GM11168 (cell line): ENCODE measurements around the gene SEZ6.
"Not testable (repeated sequence)": the region's sequence is repeated elsewhere in the genome, so short reads cannot be mapped to it uniquely, and the experiment has no call there.

Experiments
- in situ Hi-C: fragments of 300-500 bp; cut with MboI; formaldehyde crosslinking; loops from one replicate; pipeline ENCODE4 v1.12.0; 2022; ENCODE audit warnings: low sequenced_read_pairs; ENCODE audit not compliant: unreplicated experiment

Gene SEZ6

GRCh38 chr17:28947639-28948038 lies 58.2 kb downstream of the SEZ6 start:
- in situ Hi-C loops: no loop called here

GRCh38 chr17:28946239-28946638 lies 59.6 kb downstream of the SEZ6 start:
- in situ Hi-C loops: no loop called here

GRCh38 chr17:28944862-28945741 lies 60.7 kb downstream of the SEZ6 start:
- in situ Hi-C loops: no loop called here

DNA sequence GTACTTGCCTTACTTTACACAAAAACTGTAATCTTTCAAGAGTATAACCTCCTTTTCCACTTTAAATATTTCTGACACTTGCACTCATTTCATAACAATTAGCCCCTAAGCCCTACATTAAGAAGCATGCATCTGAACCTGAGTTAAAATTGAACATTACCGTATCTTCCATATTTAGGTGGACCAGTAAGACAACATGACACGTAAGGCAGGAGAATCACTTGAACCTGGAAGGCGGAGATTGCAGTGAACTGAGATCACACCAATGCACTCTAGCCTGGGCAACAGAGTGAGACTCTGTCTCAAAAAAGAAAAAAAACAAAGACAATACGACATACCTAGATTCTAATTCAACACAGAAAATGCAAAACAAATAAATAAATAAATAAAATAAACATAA lies 61.5 kb downstream of the SEZ6 start:
- in situ Hi-C loops: no loop called here

DNA sequence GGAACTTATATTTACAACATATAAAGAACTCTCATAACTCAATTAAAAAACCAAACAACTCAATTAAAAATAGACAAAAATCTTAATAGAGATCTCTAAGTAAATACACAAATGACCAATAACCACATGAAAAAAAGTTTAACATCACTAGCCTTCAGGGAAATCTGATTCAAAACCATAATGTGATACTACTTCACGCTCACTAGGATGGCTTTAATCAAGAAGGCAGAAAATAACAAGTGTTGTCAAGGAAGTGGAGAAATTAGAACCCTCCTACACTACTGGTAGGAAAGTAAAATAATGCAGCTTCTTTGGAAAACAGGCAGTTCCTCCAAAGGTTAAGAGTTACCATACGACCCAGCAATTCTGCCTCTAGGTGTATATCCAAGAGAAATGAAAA lies 62.9 kb downstream of the SEZ6 start:
- in situ Hi-C loops: no loop called here

- in situ Hi-C loops: no loop called here
These were observed 64.6 kb downstream of the SEZ6 start for GRCh38 chr17:28941251-28941650.

- in situ Hi-C loops: no loop called here
These were observed 65.2 kb downstream of the SEZ6 start for GRCh38 chr17:28940675-28941074.

- in situ Hi-C loops: no loop called here
These were observed 65.7 kb downstream of the SEZ6 start for GRCh38 chr17:28940142-28940541.

DNA sequence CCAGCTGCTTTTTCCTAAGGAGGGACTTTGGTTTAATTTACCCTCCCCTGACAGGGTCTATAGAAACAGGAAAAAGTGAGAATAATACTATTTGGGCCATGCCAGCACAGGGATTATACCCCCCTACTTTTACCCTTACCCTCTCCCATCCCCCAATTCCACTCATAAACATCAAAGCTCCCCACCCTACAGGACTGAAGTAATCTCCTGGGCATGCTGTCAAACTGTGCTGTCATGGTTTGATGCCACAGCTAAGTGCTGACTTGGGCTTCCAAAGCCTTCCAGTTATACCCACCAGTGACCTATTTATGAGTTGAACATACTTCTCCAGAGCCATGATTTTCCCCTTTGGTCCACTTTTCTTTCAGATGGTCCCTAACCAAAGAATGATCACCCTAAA lies 67.3 kb downstream of the SEZ6 start:
- in situ Hi-C loops: no loop called here

GRCh38 chr17:28937044-28937729 lies 68.6 kb downstream of the SEZ6 start:
- in situ Hi-C loops: no loop called here

DNA sequence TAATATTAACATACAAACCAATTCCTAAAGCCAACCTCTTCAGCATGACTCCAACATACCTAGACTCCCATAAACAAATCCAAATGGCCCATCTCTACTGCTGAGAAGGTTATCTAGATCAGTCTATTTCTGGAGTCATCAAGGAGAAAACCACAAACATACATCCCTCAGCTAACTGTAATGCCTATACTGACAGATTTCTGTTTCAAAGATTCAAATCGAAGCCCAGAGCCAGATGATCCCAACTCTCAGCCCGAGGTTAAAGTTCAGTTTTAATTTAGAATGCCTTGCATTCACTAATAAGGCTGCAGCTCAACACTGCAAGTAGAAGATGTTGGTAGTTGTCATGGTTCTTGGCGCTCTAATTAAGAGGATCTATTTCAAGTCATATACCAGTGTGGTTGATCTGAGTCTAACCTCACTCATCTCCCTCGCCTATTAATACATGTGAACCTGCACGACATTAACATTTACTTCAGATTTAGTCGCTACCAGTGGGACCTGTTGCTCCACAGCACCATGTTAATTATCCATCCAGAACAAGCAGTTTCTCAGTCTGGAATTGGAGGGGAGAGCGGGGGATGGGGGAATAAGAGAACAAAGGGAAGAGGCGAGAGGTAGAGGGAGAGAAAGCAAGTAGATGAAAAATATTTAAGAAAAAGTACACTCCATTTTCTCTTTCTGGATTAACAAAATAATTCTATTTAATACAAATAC lies 69.9 kb downstream of the SEZ6 start:
- in situ Hi-C loops: no loop called here

DNA sequence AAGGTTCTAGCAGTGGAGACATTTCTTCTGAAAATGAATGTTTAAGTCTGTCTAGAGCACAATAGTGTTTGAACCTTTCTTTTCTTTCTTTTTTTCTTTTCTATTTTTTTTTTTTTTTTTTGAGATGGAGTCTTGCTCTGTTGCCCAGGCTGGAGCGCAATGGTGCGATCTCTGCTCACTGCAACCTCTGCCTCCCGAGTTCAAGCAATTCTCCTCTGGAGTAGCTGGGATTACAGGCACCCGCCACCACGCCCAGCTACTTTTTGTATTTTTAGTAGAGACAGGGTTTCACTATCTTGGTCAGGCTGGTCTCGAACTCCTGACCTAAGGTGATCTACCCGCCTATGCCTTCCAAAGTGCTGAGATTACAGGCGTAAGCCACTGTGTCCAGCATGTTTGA lies 71.3 kb downstream of the SEZ6 start:
- in situ Hi-C loops: not testable (repeated sequence)

- in situ Hi-C loops: no loop called here
These were observed 76.0 kb downstream of the SEZ6 start for GRCh38 chr17:28929787-28930186.

GRCh38 chr17:28928061-28928460 lies 77.8 kb downstream of the SEZ6 start:
- in situ Hi-C loops: no loop called here

DNA sequence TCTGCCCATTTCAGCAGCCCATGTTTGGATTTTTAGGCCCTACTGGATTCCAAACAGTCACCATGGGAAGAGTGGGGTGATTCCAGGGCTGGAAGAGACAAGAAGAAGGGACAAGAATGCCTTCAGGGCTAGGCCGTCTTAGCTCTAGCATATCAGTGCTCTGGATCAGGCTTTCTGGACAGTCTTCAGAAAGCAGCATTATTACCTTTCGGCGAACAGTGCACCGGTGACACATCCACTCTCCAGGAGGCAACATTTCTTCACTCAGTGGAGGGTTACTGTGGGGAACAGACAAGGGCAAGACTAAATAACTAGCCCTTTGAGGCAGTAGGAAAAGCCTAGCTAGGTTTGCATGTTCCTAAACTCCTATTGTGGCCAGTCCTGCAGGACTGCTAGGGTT lies 79.0 kb downstream of the SEZ6 start:
- in situ Hi-C loops: no loop called here

- in situ Hi-C loops: no loop called here
These were observed 79.5 kb downstream of the SEZ6 start for GRCh38 chr17:28926366-28926765.

DNA sequence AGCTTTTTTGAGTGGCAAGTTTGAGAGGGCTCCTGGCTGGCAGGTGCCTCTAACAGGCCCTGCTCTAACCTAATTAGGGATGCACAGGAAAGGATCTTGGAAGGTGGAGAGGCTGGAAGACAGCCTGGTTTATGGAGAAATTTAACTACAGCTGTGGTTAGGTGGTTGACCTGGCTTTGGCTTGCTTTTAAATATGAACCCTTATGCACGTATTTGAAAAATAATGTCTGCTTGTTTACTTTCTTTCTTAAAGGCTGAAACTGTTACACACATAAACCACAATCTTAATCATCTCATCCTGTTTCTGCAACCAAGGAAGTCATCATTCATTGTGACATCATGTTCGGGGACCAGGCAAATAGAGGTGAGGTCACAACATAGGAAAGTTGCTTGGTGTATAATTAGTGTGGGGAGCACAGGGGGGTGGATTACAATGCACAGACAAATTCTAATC lies 79.9 kb downstream of the SEZ6 start:
- in situ Hi-C loops: no loop called here

GRCh38 chr17:28920201-28920600 lies 85.6 kb downstream of the SEZ6 start:
- in situ Hi-C loops: no loop called here

- in situ Hi-C loops: no loop called here
These were observed 87.5 kb downstream of the SEZ6 start for GRCh38 chr17:28918295-28918694.

DNA sequence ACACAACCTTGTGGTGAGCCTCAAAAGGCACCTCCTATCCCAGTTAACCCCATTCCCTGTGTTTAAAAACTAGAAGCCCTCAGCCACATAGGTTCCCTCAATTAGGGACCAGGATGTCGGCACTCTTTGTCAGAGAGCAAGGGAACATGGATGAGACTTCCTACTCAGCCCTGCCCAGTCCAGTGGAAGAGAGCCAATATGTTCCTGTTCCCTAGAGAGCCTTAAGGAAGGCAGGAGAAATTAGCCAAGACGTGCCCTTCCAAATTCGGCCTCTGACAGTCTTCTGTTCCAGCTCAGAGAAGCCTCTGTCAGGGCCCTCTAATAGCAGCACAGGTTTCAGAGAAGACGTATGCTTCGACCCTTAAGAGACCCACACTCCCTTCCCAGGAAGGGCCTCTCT lies 88.4 kb downstream of the SEZ6 start:
- in situ Hi-C loops: no loop called here

DNA sequence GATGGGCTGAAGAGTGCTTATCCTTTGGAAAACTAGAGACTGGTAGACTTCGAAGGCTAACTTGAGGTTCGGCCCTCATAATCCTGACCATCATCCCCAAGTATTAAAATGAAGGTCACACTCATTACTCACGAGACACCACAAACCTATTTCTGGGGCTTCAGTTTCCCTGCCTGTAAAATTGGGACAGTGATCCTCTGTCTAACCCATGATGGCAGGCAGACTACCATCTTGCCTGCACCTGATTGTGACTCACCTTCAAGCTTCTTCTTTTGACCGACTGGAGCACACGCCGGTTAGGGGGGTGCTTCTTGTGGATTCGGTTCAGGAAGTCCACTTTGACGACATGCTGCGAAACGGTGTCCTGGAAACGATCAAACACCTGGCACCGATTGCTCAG lies 88.8 kb downstream of the SEZ6 start:
- in situ Hi-C loops: no loop called here
